Bronchial smooth muscle cell (primary cell): ENCODE data around the gene EVPL. TPM values are rescaled to one million over a fixed set of nuclear protein-coding genes. Genes with fewer than 3 reads are reported as not detected.

ENCODE experiments used
- total RNA-seq: library from RNA; depleted of rRNA; stranded (reverse); fragments of >200 nt; gene quantifications from 2 replicates; pipeline ENCODE4 v1.2.1, GENCODE V29; 2014

The EVPL gene
- total RNA-seq, result 0.09 and 0.16 TPM in 2 replicates

DNA sequence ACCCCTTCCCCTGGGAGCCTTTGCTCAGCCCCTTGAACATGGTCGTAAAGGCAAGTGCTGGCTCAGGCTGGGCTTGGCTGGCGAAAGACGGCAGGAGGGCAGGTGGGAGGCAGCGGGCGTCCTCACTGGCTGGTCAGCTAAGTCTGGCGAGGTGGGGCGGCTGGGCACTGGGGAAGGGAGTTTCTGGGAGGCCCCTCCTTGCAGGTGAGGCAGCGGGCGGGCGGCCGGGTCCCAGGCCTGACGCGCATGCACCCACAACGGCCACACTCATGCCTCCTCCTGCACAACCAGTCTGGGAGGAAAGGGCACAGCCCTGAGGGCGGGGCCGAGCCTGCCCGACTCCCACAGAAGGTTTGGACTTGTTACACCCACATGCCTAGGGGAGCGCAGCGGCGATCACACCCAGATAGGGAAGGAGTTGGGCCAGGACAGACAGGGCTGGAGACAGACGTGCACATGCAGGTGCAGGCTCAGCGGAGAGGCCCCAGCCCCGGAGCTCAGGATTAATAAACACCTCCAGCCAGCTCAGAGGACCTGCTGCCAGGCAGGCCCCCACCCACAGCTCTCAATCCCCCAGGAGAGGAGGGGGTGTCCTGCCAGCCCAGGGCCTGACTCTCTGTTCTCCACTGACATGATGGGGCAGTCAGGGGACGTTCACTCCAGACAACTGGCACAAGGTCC lies at the start of gene EVPL:
TSS of gene EVPL (minus strand) at position 148 of the 681 bp plus-strand sequence. CDS start at position 40, 108 bp downstream.

DNA sequence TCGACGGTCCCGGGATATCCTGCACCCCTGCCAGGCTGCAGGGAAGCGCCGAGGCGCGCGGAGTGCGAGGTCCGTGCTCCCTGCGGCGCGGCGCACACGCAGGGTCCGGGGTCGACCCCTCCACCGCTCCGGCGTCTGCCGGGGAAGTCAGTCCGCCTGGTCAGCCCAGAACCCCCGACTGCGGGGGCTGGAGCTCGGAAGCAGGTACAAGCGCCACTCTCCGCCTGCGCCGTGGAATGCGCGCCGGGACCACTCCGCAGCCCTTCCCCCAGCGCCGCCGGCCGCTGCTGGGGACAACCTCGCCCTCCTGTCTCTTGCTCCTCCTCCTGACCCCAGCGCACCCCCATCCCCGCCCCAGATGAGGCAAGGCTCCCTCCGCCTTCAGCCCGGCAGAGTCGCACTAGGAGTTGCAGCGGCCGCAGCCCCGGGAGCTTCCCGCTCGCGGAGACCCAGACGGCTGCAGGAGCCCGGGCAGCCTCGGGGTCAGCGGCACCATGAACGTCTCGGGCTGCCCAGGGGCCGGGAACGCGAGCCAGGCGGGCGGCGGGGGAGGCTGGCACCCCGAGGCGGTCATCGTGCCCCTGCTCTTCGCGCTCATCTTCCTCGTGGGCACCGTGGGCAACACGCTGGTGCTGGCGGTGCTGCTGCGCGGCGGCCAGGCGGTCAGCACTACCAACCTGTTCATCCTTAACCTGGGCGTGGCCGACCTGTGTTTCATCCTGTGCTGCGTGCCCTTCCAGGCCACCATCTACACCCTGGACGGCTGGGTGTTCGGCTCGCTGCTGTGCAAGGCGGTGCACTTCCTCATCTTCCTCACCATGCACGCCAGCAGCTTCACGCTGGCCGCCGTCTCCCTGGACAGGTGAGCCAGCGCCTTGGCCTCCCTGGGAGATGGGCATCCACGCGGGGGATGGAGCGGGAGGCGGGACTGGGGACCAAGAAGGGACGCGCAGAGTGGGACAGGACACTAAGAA lies 47.6 kb upstream of the EVPL start, which contains the start of gene GALR2:
TSS of gene GALR2 (plus strand) at position 392 of the 974 bp plus-strand sequence. CDS start at position 495, 103 bp downstream.

DNA sequence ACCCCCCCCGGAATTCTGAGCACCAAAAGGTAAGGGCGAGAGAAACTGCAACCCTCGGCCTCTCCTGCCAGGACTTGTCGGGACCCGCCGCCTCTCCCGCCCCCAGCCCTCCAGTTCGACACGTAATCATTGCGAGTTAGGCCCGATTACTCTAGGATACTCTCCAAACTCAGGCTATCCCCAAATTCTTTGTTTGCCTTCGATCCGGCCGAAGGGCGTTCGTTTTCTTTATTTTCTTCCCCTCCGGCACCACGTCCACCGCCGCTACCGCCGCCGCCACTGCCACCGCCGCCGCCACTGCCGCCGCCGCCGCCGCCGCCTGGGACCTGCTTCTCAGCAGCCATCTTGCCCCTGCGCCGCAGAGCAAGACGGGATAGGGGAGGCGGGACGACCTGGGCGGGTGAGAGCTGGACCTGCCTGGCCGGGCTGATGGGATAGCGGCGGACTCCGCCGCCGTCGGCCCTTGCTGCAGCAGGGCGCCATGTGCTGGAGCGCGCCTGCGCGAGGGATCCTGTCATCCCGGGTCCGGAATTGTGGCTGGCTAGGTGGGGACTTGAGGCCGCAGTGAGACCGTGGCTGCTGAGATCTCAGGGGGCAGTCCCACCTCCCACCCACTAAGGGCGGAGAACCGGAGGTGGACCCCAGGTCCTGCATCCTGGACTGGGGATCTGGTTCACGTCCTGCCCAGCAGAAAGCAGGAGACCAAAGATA lies 45.2 kb upstream of the EVPL start, which contains the start of gene SRP68:
TSS of gene SRP68 (minus strand) at position 370 of the 711 bp plus-strand sequence. CDS start at position 344, 26 bp downstream.

GRCh38 chr17:76000755-76001521 lies 26.2 kb downstream of the EVPL start, which contains the start of gene CDK3:
CDK3 (plus strand) TSS chr17:76000855; CDS start chr17:76001426, 571 bp downstream.

DNA sequence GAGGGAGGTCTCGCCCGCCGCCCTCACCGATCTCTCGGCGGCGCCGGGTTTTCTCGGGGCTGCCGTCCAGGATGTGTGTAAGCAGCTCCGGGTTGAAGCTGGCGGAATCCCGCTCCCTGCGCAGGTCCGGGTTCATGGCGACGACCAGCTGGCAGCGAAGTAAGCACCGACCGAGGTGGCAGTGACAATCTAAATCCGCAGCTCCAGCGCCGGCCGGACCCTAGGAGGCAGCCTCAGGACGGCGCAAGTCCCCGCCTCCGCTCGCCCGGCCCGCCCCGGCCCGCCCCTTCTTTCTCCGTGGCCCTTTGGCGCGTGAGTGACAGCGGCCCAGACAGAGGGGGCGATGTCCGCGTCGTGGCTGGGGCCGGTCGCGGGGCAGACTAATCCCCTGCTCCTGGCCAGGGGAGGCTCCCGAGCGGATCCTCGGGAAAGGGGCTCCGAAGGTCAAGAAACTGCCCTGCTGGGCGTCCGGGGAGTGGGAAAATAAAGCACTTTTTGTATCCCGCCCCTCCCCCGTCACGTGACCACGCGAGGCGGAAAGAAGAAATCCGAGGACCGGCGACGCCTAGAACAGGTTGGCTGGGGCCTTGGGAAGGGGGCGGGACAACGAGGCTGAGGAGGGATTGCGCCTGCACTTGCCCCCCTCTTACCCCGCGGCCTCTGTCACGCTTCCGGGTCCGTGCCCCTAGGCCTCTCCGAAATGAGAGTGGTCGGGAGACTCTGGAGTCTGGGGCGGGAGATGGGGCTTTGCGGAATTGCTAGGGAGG lies 48.0 kb downstream of the EVPL start, which contains the start of the genes ACOX1 and TEN1:
TSS of gene ACOX1 (minus strand) at position 229 of the 767 bp plus-strand sequence. CDS start at position 136, 93 bp downstream.
TSS of gene TEN1 (plus strand) at position 303 of the 767 bp plus-strand sequence. CDS start 6,953 bp downstream, outside the sequence.

Other genes with a start within 250 kb of the EVPL start
- 11.4 and 12.3 TPM in 2 replicates for gene UNK, start 242.5 kb downstream of the EVPL start, total RNA-seq
- gene UNC13D, start 182.9 kb downstream of the EVPL start, total RNA-seq, result 1.6 and 2.5 TPM in 2 replicates
- 22.7 and 36.3 TPM in 2 replicates for gene WBP2, start 172.0 kb downstream of the EVPL start, total RNA-seq
- gene TRIM47, start 148.7 kb downstream of the EVPL start, total RNA-seq, result 8.4 and 23.0 TPM in 2 replicates
- 8.7 and 12.3 TPM in 2 replicates for gene TRIM65, start 130.4 kb downstream of the EVPL start, total RNA-seq
- gene MRPL38, start 122.4 kb downstream of the EVPL start, total RNA-seq, result 21.5 and 26.8 TPM in 2 replicates
- 9.8 and 16.6 TPM in 2 replicates for gene FBF1, start 86.3 kb downstream of the EVPL start, total RNA-seq
- gene ACOX1, start 48.1 kb downstream of the EVPL start, total RNA-seq, result 50.6 and 61.0 TPM in 2 replicates
- 13.1 and 21.3 TPM in 2 replicates for gene TEN1, start 48.1 kb downstream of the EVPL start, total RNA-seq
- 1.4 and 3.0 TPM in 2 replicates for gene CDK3, start 26.5 kb downstream of the EVPL start, total RNA-seq
- gene SRP68, start 45.2 kb upstream of the EVPL start, total RNA-seq, result 26.4 and 32.6 TPM in 2 replicates
- not detected in 2 replicates for gene GALR2, start 47.5 kb upstream of the EVPL start, total RNA-seq
- under 0.01 TPM in 1 of 2 replicates, not detected in the other for gene ZACN, start 51.9 kb upstream of the EVPL start, total RNA-seq
- gene EXOC7, start 76.5 kb upstream of the EVPL start, total RNA-seq, result 90.0 and 119 TPM in 2 replicates
- gene FOXJ1, start 113.9 kb upstream of the EVPL start, total RNA-seq, result not detected in 2 replicates
- 0.32 and 0.34 TPM in 2 replicates for gene RNF157, start 213.2 kb upstream of the EVPL start, total RNA-seq
- gene UBALD2, start 238.0 kb upstream of the EVPL start, total RNA-seq, result 1.5 and 1.9 TPM in 2 replicates